Loucy (cell line): ENCODE measurements around the gene FCHSD2.

Experiments used
- CTCF ChIP-seq: fragments of 200-600 bp; sonication (generic); conservative IDR thresholded peaks from 2 replicates; pipeline ENCODE4 v1.5.1; 2014; ENCODE audit warnings: mild to moderate bottlenecking, antibody characterized with exemption, low read length
- EZH2phosphoT487 ChIP-seq: fragments of 200-600 bp; IDR thresholded peaks from 2 replicates; pipeline ENCODE4 v1.6.1; 2018; ENCODE audit warnings: antibody characterized with exemption, mild to moderate bottlenecking, moderate library complexity, borderline replicate concordance

GRCh38 chr11:73145986-73146575 lies 4.0 kb upstream of the FCHSD2 start:
- TF ChIP-seq CTCF: no peak
- TF ChIP-seq EZH2phosphoT487: no peak
